HTERT RPE-1 (cell line): ENCODE results near the gene LDHD.

Experiments used
- in situ Hi-C: fragments of 300-500 bp; cut with MboI; formaldehyde crosslinking; loops from 4 replicates; pipeline ENCODE4 v1.14.3; 2020; ENCODE audit warnings: low sequenced_read_pairs

LDHD gene

GRCh38 chr16:75114946-75115825 is 1.4 kb downstream of the LDHD start:
- in situ Hi-C loops = no loop called here

- in situ Hi-C loops = no loop called here
Measured at GRCh38 chr16:75114179-75114945, 2.2 kb downstream of the LDHD start.

GRCh38 chr16:75113541-75114121 is 2.9 kb downstream of the LDHD start:
- in situ Hi-C loops = no loop called here

GRCh38 chr16:75112734-75113491 is 3.7 kb downstream of the LDHD start:
- in situ Hi-C loops = no loop called here

GRCh38 chr16:75111961-75112733 is 4.4 kb downstream of the LDHD start:
- in situ Hi-C loops = no loop called here

GRCh38 chr16:75111514-75111940 is 5.1 kb downstream of the LDHD start:
- in situ Hi-C loops = no loop called here

- in situ Hi-C loops = no loop called here
Measured at GRCh38 chr16:75110637-75111513, 5.7 kb downstream of the LDHD start.

- in situ Hi-C loops = no loop called here
Measured at GRCh38 chr16:75109732-75110243, 6.8 kb downstream of the LDHD start.

GRCh38 chr16:75108792-75109731 is 7.5 kb downstream of the LDHD start:
- in situ Hi-C loops = no loop called here

GRCh38 chr16:75107505-75107904 is 9.1 kb downstream of the LDHD start:
- in situ Hi-C loops = no loop called here

GRCh38 chr16:75106351-75107274 is 10.0 kb downstream of the LDHD start:
- in situ Hi-C loops = no loop called here

- in situ Hi-C loops = no loop called here
Measured at GRCh38 chr16:75105306-75106061, 11.1 kb downstream of the LDHD start.

- in situ Hi-C loops = no loop called here
Measured at GRCh38 chr16:75104836-75105235, 11.7 kb downstream of the LDHD start.

GRCh38 chr16:75103994-75104393 is 12.6 kb downstream of the LDHD start:
- in situ Hi-C loops = no loop called here

GRCh38 chr16:75102595-75102994 is 14.0 kb downstream of the LDHD start:
- in situ Hi-C loops = no loop called here

- in situ Hi-C loops = no loop called here
Measured at GRCh38 chr16:75101635-75102034, 14.9 kb downstream of the LDHD start.
